ENCODE measurements around the gene PWP2.

DNA sequence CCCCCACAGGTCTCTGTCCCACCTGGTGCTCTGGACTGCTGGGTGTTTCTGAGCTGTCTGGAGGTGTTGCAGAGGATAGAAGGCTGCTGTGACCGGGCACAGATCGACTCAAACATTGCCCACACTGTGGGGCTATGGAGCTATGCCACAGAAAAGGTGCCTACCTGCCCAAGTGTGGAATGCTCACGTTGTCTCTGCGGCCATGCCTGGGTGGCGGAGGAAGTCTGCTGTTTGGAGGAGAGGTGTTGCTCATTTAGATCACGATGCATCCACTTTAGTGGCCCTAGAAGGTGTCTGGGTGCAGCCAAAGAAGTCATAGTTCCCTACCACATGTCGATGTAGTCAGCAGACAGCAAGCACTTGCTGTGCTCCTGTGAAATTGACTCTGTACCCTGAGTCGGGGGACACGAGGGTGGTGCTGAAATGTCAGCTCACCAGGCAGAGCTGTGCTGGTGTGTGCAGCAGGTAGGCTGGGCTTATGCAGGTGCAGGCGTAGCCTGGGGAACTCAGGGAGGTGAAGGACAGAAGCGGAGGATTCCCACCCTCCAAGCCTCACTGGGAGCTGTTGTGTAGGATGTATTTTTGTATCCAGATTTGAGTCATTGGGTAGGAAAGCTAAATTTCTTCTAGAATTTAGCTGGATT is 32.8 kb upstream of the PWP2 start:
- TF ChIP-seq, protein P1, sequence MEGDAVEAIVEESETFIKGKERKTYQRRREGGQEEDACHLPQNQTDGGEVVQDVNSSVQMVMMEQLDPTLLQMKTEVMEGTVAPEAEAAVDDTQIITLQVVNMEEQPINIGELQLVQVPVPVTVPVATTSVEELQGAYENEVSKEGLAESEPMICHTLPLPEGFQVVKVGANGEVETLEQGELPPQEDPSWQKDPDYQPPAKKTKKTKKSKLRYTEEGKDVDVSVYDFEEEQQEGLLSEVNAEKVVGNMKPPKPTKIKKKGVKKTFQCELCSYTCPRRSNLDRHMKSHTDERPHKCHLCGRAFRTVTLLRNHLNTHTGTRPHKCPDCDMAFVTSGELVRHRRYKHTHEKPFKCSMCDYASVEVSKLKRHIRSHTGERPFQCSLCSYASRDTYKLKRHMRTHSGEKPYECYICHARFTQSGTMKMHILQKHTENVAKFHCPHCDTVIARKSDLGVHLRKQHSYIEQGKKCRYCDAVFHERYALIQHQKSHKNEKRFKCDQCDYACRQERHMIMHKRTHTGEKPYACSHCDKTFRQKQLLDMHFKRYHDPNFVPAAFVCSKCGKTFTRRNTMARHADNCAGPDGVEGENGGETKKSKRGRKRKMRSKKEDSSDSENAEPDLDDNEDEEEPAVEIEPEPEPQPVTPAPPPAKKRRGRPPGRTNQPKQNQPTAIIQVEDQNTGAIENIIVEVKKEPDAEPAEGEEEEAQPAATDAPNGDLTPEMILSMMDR (IDR thresholded peaks at IDR 0.05): no peak
- TF ChIP-seq POLR2A (IDR thresholded peaks at IDR 0.05) (no peak), EP300 (IDR thresholded peaks at IDR 0.05) (no peak)
